ENCODE data around the gene GINS2. TPM values are rescaled to one million over a fixed set of nuclear protein-coding genes. Genes with fewer than 3 reads are reported as not detected.

The GINS2 gene
- total RNA-seq, 2 experiments from 2014 or later, result 74.3 to 142 TPM

DNA sequence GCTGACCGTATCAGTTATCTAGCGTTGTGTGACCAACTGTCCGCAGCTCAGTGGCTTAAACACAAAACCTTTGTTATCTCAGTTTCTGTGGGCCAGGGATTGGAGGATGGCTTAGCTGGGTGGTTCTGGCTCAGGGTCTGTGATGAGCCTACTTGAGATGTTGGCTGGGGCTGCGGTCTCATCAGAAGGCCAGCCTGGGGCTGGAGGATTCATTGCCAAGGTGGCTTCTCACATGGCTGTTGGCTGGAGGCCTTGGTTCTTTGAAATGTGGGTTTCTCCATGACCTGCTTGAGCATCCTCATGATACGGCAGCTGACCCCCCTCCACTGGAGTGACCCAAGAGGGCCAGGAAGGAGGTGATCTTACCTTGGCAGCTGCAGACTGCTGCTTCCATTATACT is 58.9 kb downstream of the GINS2 start:
- BruUV-seq (replicated peaks), result no TSS peak
- intact Hi-C loops (cut with micrococcal nuclease; ENCODE audit: unreplicated experiment), result no loop called here
- H4K20me1 ChIP-seq (ENCODE audit: insufficient read depth, low read length), result no peaks in the 10 kb centered on the region
- H3K36me3 ChIP-seq (ENCODE audit: insufficient read depth, low read length), result peaks cover 30% of the 10 kb centered on the region
- POLR2A ChIA-PET, result no interaction called here
- no peaks in the 10 kb centered on the region for H3K4me1 ChIP-seq (ENCODE audit: insufficient read depth, low read length, poor library complexity, severe bottlenecking)
- H3K9me2 ChIP-seq (ENCODE audit: insufficient read depth, low read length), result no peaks in the 10 kb centered on the region
- 0 out of 2 replicates have a peak, but pooled peaks cover 5% of the 10 kb centered on the region for H3K79me2 ChIP-seq (ENCODE audit: insufficient read depth, low read depth, low read length)
- TF ChIP-seq EZH2phosphoT487 (IDR thresholded peaks at IDR 0.05; ENCODE audit: borderline replicate concordance, low read depth, low read length), result no peak
- TF ChIP-seq, protein P1, sequence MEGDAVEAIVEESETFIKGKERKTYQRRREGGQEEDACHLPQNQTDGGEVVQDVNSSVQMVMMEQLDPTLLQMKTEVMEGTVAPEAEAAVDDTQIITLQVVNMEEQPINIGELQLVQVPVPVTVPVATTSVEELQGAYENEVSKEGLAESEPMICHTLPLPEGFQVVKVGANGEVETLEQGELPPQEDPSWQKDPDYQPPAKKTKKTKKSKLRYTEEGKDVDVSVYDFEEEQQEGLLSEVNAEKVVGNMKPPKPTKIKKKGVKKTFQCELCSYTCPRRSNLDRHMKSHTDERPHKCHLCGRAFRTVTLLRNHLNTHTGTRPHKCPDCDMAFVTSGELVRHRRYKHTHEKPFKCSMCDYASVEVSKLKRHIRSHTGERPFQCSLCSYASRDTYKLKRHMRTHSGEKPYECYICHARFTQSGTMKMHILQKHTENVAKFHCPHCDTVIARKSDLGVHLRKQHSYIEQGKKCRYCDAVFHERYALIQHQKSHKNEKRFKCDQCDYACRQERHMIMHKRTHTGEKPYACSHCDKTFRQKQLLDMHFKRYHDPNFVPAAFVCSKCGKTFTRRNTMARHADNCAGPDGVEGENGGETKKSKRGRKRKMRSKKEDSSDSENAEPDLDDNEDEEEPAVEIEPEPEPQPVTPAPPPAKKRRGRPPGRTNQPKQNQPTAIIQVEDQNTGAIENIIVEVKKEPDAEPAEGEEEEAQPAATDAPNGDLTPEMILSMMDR (conservative IDR thresholded peaks at IDR 0.05; ENCODE audit: low read length), result no peak
- no peak overlapping the region for H3K27ac ChIP-seq (ENCODE audit: low read depth, low read length, poor library complexity, severe bottlenecking)
- no peak overlapping the region for H3K4me2 ChIP-seq (ENCODE audit: low read length)
- no peaks in the 10 kb centered on the region; the same call in 1 of the 2 replicates for H3K9me3 ChIP-seq (ENCODE audit: low read length)
- no peak overlapping the region for H3K4me3 ChIP-seq (ENCODE audit: low read depth, low read length, poor library complexity, severe bottlenecking)
- CTCF ChIA-PET (ENCODE audit: unreplicated experiment), result no interaction called here
- no peak for DNase-seq (ENCODE audit: low spot score)
- no peak overlapping the region for H2AFZ ChIP-seq (ENCODE audit: low read length)

DNA sequence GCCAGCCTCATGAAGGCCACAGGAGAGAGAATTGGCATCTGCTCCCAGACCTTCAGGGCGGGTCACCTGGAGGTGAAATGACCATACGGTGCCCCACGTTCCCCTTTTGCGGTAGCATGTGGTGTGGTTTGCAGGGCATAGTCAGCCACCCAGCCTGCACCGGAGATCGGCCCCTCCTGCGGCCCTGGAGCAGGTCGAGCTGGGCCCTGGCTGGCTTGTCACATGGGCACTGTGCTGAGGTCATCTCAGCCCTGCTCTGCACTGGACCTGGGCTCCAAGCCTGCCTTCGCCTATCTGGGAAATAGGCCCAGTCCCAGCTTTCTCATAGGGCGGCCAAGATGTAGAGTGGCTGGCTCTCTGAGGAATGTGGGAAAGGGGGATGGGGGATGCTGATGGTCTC is 59.4 kb downstream of the GINS2 start:
- POLR2A ChIA-PET, result no interaction called here
- H3K36me3 ChIP-seq (ENCODE audit: insufficient read depth, low read length), result peaks cover 30% of the 10 kb centered on the region
- H3K9me2 ChIP-seq (ENCODE audit: insufficient read depth, low read length), result no peaks in the 10 kb centered on the region
- TF ChIP-seq EZH2phosphoT487 (IDR thresholded peaks at IDR 0.05; ENCODE audit: borderline replicate concordance, low read depth, low read length), result no peak
- TF ChIP-seq, protein P1 (conservative IDR thresholded peaks at IDR 0.05; ENCODE audit: low read length), result no peak
- CTCF ChIA-PET (ENCODE audit: unreplicated experiment), result no interaction called here
- no peak overlapping the region for H3K27ac ChIP-seq (ENCODE audit: low read depth, low read length, poor library complexity, severe bottlenecking)
- intact Hi-C loops (cut with micrococcal nuclease; ENCODE audit: unreplicated experiment), result no loop called here
- no peaks in the 10 kb centered on the region; the same call in 1 of the 2 replicates for H3K9me3 ChIP-seq (ENCODE audit: low read length)
- H2AFZ ChIP-seq (ENCODE audit: low read length), result no peak overlapping the region
- H3K79me2 ChIP-seq (ENCODE audit: insufficient read depth, low read depth, low read length), result 0 out of 2 replicates have a peak, but pooled peaks cover 5% of the 10 kb centered on the region
- no peaks in the 10 kb centered on the region for H3K4me1 ChIP-seq (ENCODE audit: insufficient read depth, low read length, poor library complexity, severe bottlenecking)
- H4K20me1 ChIP-seq (ENCODE audit: insufficient read depth, low read length), result no peaks in the 10 kb centered on the region
- no peak for DNase-seq (ENCODE audit: low spot score)
- no peak overlapping the region for H3K4me3 ChIP-seq (ENCODE audit: low read depth, low read length, poor library complexity, severe bottlenecking)
- H3K4me2 ChIP-seq (ENCODE audit: low read length), result no peak overlapping the region
- no TSS peak for BruUV-seq (replicated peaks)

DNA sequence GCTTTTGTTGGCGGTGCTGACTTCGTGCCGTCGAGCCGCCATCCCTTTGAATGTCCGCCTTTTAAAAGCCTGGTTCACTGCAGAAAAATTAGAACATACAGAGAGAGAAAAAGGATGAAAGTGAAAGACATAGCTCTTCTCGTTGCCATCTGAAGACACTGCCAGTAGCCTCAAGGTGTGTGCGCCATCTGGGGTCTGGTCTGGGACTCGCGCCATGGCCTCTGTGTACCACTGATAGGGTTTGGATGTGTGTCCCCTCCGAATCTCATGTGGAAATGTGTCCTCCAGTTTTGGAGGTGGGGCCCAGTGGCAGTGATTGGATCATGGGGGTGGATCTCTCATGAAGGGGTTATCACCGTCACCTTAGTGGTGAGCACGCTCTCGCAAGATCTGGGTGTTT is 60.1 kb downstream of the GINS2 start:
- CTCF ChIA-PET (ENCODE audit: unreplicated experiment), result interaction anchor here (0.6 kb wide), 1 partner anchor 12 kb away, joined by 3 read pairs; no protein-coding TSS in a partner anchor
- Histone ChIP-seq H3K27ac (ENCODE audit: low read depth, low read length, poor library complexity, severe bottlenecking) (no peak overlapping the region), H3K4me3 (ENCODE audit: low read depth, low read length, poor library complexity, severe bottlenecking) (no peak overlapping the region), H2AFZ (ENCODE audit: low read length) (no peak overlapping the region), H3K9me3 (ENCODE audit: low read length) (no peaks in the 10 kb centered on the region; the same call in 1 of the 2 replicates), H3K9me2 (ENCODE audit: insufficient read depth, low read length) (no peaks in the 10 kb centered on the region), H3K79me2 (ENCODE audit: insufficient read depth, low read depth, low read length) (0 out of 2 replicates have a peak, but pooled peaks cover 5% of the 10 kb centered on the region), H3K4me1 (ENCODE audit: insufficient read depth, low read length, poor library complexity, severe bottlenecking) (no peaks in the 10 kb centered on the region), H4K20me1 (ENCODE audit: insufficient read depth, low read length) (no peaks in the 10 kb centered on the region), H3K36me3 (ENCODE audit: insufficient read depth, low read length) (peaks cover 30% of the 10 kb centered on the region), H3K4me2 (ENCODE audit: low read length) (no peak overlapping the region)
- DNase-seq (ENCODE audit: low spot score), result peak; percentile 25
- TF ChIP-seq EZH2phosphoT487 (IDR thresholded peaks at IDR 0.05; ENCODE audit: borderline replicate concordance, low read depth, low read length), result no peak
- TF ChIP-seq, protein P1 (conservative IDR thresholded peaks at IDR 0.05; ENCODE audit: low read length), result peak; percentile 45; the same call in 1 of the 2 replicates
- POLR2A ChIA-PET, result no interaction called here
- intact Hi-C loops (cut with micrococcal nuclease; ENCODE audit: unreplicated experiment), result no loop called here
- no TSS peak for BruUV-seq (replicated peaks)

All from OCI-LY7 (cell line).